ENCODE measurements around the gene PSG1.

Gene PSG1

DNA sequence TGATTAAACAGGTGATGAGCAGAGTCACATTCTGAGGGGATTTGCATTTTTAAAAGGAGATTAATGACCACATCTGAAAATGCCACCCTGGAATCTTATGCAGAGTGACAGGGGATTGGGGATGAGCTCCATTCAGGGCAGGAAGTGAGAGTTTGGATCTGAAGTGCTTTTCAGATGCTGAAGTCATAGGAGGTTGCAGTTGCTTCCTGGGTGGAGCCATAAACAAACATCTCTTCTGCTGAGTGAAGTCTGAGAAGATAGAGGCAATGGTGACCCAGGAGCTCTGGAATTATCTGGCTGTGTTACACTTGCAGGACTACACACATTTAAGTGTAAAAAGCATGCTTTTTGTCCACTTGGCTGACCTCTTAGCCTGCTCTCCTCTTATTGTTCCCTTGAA, 62.6 kb downstream of the PSG1 start:
- no peak for DNase-seq
